ENCODE results near the gene ATP1B3.

DNA sequence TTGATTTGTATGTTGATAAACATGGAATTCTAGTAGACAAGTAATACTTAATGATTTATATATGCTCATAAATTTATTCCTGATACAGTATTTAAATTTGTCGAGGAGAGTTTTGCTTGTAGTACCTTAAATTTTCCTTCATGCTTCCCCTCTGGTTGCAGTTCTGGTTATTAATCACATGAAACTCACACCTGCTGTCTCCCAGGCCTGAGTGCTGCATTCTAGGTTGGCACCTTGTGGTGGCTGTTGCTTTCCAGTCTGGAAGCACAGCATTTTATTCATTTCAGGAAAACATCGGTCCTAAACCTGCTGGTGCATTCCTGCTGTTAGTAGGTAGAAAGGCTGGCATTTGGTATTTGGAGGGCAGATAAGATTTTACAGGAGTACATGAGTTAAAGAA, 44.9 kb downstream of the ATP1B3 start:
- TF ChIP-seq, protein P1, sequence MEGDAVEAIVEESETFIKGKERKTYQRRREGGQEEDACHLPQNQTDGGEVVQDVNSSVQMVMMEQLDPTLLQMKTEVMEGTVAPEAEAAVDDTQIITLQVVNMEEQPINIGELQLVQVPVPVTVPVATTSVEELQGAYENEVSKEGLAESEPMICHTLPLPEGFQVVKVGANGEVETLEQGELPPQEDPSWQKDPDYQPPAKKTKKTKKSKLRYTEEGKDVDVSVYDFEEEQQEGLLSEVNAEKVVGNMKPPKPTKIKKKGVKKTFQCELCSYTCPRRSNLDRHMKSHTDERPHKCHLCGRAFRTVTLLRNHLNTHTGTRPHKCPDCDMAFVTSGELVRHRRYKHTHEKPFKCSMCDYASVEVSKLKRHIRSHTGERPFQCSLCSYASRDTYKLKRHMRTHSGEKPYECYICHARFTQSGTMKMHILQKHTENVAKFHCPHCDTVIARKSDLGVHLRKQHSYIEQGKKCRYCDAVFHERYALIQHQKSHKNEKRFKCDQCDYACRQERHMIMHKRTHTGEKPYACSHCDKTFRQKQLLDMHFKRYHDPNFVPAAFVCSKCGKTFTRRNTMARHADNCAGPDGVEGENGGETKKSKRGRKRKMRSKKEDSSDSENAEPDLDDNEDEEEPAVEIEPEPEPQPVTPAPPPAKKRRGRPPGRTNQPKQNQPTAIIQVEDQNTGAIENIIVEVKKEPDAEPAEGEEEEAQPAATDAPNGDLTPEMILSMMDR (IDR thresholded peaks at IDR 0.05 in 2 of 3, conservative IDR thresholded peaks at IDR 0.05 in 1 of 3; ENCODE audit: insufficient read depth in 2 of 3, low read depth in 1 of 3, low read length in 3 of 3) = no peak
- no peak for TF ChIP-seq CREB1 (IDR thresholded peaks at IDR 0.05)
- no peak for TF ChIP-seq CREB1 (CRISPR knock-in tag; IDR thresholded peaks at IDR 0.05)
- no peak for TF ChIP-seq ZNF274 (IDR thresholded peaks at IDR 0.05; ENCODE audit: borderline replicate concordance, low read depth, low read length)
